Measurements from ENCODE around the gene SPDL1. TPM values are rescaled to one million over a fixed set of nuclear protein-coding genes. Genes with fewer than 3 reads are reported as not detected.

The SPDL1 gene
- total and polyA plus RNA-seq, 8 donors, result 2.0 to 4.8 (median 2.7) TPM

DNA sequence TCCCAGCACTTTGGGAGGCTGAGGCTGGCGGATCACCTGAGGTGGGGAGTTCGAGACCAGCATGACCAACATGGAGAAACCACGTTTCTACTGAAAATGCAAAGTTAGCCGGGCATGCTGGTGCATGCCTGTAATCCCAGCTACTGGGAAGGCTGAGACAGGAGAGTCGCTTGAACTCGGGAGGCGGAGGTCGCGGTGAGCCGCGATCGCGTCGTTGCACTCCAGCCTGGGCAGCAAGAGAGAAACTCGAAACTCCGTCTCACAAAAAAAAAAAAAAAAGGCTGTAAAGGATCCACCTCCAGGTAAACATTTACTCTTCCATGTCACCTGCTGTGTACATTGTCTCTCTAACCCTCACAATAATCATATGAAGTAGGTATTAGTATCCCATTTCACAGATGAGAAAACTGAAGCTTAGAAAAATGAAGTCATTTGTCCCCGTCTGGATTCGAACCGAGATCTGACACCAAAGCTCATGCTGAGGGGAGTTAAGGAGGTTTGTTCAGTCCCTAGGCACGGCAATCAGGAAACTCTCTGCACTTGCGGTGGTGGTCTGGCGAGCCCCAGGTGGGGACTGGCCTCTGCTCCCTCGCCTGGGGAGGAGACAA lies 53.0 kb downstream of the SPDL1 start:
- FAIRE-seq (no peak), DNase-seq (no peak), ATAC-seq (peak in 2 of 4 donors; percentile 16 to 25)
- intact Hi-C loops (cut with DNase I), result no loop called here
- Histone ChIP-seq H3K4me3 (peak overlapping the region in 1 of 4 donors; percentile 42), H3K9me3 (no peaks in the 10 kb centered on the region), H3K27ac (no peak overlapping the region), H3K36me3 (no peaks in the 10 kb centered on the region), H3K4me1 (no peaks in the 10 kb centered on the region), H3K27me3 (peaks cover 0 to 16% (median 0%) of the 10 kb centered on the region in 4 donors)
- TF ChIP-seq, protein P1, sequence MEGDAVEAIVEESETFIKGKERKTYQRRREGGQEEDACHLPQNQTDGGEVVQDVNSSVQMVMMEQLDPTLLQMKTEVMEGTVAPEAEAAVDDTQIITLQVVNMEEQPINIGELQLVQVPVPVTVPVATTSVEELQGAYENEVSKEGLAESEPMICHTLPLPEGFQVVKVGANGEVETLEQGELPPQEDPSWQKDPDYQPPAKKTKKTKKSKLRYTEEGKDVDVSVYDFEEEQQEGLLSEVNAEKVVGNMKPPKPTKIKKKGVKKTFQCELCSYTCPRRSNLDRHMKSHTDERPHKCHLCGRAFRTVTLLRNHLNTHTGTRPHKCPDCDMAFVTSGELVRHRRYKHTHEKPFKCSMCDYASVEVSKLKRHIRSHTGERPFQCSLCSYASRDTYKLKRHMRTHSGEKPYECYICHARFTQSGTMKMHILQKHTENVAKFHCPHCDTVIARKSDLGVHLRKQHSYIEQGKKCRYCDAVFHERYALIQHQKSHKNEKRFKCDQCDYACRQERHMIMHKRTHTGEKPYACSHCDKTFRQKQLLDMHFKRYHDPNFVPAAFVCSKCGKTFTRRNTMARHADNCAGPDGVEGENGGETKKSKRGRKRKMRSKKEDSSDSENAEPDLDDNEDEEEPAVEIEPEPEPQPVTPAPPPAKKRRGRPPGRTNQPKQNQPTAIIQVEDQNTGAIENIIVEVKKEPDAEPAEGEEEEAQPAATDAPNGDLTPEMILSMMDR (IDR thresholded peaks at IDR 0.05), result no peak
- WGBS, 2 donors, result 40 to 42% methylated on average over 23 of the region's 23 CpGs

GRCh38 chr5:169637085-169637548 lies 53.5 kb downstream of the SPDL1 start, which contains the start of gene DOCK2:
Gene DOCK2, plus strand, starts transcription at chr5:169637275. Its CDS starts 52 bp downstream, at chr5:169637327.
- Histone ChIP-seq H3K4me3 (peak within 1 kb of the TSS in 2 of 4 donors; percentile 5 to 42), H3K27ac (peak within 1 kb of the TSS in 1 of 4 donors; percentile 54), H3K4me1 (no peaks in the 10 kb centered on the region), H3K9me3 (no peaks in the 10 kb centered on the region), H3K36me3 (no peaks in the 10 kb centered on the region), H3K27me3 (peaks cover 0 to 16% (median 0%) of the 10 kb centered on the region in 4 donors)
- ATAC-seq (peak in 3 of 4 donors; percentile 63 to 88 (median 75)), FAIRE-seq (no peak), DNase-seq (peak in 3 of 6 donors; percentile 9 to 61 (median 54))
- intact Hi-C loops (cut with DNase I), result no loop called here
- TF ChIP-seq, protein P1 (IDR thresholded peaks at IDR 0.05), result no peak
- WGBS, 2 donors, result 2 to 3% methylated on average over 32 to 42 of the region's 42 CpGs

DNA sequence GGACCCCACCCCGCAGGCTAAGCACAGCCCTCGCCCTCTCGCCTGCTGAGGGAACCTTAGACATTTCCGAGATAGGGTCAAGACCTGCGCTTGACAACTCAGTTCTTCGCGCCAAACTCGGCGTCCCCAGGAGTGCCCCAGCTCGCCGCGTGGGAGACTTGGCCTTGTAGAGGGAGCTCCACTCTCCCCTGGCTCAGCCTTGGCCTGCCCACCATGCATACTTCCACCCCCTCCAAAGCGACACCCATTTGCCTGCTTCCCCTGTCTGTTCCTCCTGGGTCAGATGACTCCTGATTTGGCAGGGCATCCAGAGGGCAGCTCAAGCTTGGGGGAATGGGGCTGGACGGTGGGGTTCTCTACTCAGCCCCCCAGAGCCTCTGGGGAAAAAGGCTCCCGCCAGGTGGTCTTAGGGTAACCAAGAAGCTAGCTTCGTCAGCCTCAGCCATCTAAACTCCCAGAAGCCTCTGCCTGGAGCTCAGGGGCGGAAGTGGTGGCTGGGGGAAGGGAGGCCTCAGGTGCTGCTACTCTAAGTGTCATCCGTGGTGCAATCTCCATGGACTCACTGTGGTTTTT lies 54.1 kb downstream of the SPDL1 start:
- Histone ChIP-seq H3K9me3 (no peaks in the 10 kb centered on the region), H3K27me3 (peaks cover 0 to 16% (median 0%) of the 10 kb centered on the region in 4 donors), H3K27ac (peak overlapping the region in 1 of 4 donors; percentile 54), H3K4me1 (no peaks in the 10 kb centered on the region), H3K4me3 (peak overlapping the region in 2 of 4 donors; percentile 5 to 42), H3K36me3 (no peaks in the 10 kb centered on the region)
- no peak for FAIRE-seq
- WGBS, 2 donors, result 13 to 19% methylated on average over 16 to 18 of the region's 18 CpGs
- peak in 1 of 6 donors; percentile 20 for DNase-seq
- intact Hi-C loops (cut with DNase I), result no loop called here
- TF ChIP-seq, protein P1 (IDR thresholded peaks at IDR 0.05), result no peak
- ATAC-seq, result peak in 2 of 4 donors; percentile 20 to 64

GRCh38 chr5:169641253-169641652 lies 57.7 kb downstream of the SPDL1 start:
- no peaks in the 10 kb centered on the region for H3K4me1 ChIP-seq
- no peaks in the 10 kb centered on the region for H3K36me3 ChIP-seq
- intact Hi-C loops (cut with DNase I), result no loop called here
- no peaks in the 10 kb centered on the region for H3K9me3 ChIP-seq
- H3K4me3 ChIP-seq, result no peak overlapping the region
- no peak overlapping the region for H3K27ac ChIP-seq
- peaks cover 0 to 15% (median 0%) of the 10 kb centered on the region in 4 donors for H3K27me3 ChIP-seq
- no peak for FAIRE-seq
- peak in 1 of 4 donors; percentile 28 for ATAC-seq
- TF ChIP-seq, protein P1 (IDR thresholded peaks at IDR 0.05), result no peak
- no peak for DNase-seq
- WGBS, 2 donors, result 6 to 10% methylated on average over 6 of the region's 6 CpGs
